Dedifferentiated amniotic fluid mesenchymal stem cell (primary cell): Measurements from ENCODE around the gene SMS.

Experiments
- DNase-seq: peaks from one replicate; pipeline ENCODE4 v3.0.0-alpha.2; 2016; ENCODE audit errors: extremely low spot score

Gene SMS

GRCh38 chrX:21978346-21978745 is 37.8 kb downstream of the SMS start:
- DNase-seq: no peak

DNA sequence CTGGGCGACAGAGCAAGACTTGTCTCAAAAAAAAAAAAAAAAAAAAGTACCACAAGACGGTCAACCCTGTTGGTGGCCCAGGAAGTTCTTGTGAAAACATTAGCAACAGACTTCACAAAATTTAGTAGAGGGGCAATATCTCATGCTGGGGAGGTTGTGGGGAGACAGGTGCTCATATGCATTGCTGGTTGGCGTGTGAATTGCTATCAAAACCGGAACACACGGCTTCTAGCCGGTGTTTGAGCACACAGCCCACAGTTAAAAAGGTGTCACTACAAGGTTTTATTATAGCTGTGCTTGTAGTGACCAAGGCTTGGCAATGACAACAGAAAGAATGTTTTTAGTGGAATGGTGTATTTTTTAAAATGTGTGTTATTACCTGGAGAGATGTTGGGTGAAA is 41.8 kb downstream of the SMS start:
- DNase-seq: no peak

DNA sequence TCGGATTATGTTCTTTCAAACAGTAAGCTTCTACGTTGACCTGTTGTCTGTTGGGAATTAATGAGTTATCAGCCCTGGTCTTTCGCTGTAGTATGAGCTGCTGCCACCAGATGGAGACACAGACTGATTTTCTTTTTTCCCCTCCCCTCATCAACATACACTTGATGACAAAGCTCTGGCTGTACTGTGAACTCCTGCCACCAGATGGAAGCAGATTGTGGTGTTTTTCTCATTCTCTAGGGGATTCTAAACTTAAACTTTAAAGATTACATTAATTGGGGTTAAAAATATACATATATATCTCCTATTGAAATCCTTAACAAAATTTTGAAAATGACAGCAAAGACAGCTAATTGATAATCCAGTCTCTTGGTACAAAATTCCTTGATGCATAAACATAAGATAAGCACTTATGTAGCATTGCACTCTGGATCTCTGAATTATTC is 44.8 kb downstream of the SMS start:
- peak; percentile 84 for DNase-seq

GRCh38 chrX:21986596-21986995 is 46.1 kb downstream of the SMS start:
- DNase-seq: peak; percentile 35

DNA sequence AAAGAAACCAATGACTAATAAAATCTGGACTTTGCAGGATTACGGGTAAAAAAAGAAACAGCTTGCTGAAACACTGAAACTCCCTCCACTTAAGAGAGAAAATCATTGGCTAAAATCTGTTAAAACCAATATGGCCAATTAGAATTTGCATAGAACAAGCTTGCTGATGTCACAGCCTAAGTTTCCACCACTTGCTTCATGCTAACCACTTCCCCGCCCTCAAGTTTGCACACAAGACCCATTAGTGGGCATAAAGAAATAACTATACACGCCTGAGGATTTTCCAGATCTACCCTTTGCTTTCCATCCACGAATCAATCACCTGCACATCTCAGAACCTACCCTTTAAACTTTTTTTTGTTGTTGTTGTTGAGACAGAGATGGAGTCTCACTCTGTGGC is 48.9 kb downstream of the SMS start:
- DNase-seq: no peak

DNA sequence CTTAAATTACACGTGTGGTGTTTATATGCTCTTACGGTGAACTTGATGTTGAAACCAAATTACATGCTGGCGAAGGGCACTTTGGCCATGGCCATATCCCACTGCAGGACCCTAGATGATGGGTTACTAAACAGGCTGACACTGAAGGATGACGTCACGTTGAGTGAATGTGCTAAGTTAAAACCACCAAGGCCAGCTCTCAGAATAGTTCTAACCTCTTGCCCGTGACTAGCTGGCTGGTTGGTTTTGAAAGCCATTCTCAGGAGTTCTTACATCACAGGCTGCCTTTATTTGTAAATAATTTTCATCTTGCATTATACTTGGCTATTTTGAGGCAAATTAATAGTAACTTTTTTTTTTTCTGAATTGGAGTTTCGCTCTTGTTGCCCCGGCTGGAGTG is 50.3 kb downstream of the SMS start:
- DNase-seq: no peak

- no peak for DNase-seq
Observed at GRCh38 chrX:21991504-21991903, 51.0 kb downstream of the SMS start.

- DNase-seq: no peak
Observed at GRCh38 chrX:21993265-21993664, 52.8 kb downstream of the SMS start.

DNA sequence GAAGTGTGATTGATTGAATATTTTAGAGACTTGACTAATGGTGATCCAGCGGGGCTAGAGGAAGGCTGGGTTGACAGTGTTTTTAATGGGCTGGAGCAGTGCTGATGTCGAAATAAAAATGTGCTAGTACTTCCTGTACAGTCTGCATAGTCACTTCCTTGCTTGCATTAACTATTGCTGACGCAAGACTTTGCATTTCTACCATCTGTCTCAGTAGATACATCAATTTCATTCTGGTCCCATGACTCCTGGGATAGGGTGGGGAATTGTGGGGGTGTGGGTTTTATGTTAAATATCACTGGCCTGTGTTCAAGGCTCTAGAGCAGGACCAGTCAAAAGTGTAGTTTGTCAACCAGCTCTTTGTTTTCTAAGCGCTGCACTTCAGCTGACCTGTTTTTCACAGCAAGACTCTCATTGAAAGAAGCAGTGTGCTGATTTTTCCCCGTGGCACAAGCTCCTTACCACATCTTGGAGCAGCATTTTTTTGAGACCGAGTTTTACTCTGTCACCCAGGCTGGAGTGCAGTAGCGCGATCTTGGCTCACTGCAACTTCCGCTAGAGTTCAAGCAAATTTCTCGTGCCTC is 56.5 kb downstream of the SMS start:
- DNase-seq: no peak

DNA sequence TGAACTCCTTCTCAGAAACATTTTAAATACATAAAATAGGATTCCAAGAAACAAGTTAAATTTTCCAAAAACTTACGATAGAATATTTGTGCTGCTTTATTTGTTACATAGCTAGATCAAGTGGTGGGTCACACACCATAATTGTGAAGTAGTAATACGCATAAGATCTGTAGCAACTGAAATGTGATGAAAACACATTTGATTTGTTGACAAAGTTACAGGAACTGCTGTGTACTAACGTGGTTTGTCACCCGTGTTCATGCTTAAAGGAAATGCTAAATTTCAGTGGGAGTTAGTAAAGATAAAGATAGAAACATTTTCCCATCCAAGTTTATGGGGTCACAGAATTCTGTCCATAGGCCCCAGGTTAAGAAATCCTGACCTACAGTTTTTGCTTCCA is 57.5 kb downstream of the SMS start:
- DNase-seq: no peak

DNA sequence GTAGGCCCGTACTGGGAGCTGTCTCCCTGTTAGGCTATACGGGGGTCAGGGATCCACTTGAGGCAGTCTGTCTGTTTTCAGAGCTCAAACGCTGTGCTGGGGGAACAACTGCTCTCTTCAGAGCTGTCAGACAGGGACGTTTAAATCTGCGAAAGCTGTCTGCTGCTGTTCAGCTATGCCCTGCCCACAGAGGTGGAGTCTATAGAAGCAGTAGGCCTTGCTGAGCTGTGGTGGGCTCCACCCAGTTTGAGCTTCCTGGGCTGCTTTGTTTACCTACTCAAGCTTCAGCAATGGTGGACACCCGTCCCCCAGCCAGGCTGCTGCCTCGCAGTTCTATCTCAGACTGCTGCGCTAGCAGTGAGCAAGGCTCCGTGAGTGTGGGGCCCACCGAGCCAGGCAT is 64.4 kb downstream of the SMS start:
- DNase-seq: no peak

GRCh38 chrX:22012051-22012450 is 71.5 kb downstream of the SMS start:
- DNase-seq: no peak

GRCh38 chrX:22012931-22013330 is 72.4 kb downstream of the SMS start:
- DNase-seq: no peak

DNA sequence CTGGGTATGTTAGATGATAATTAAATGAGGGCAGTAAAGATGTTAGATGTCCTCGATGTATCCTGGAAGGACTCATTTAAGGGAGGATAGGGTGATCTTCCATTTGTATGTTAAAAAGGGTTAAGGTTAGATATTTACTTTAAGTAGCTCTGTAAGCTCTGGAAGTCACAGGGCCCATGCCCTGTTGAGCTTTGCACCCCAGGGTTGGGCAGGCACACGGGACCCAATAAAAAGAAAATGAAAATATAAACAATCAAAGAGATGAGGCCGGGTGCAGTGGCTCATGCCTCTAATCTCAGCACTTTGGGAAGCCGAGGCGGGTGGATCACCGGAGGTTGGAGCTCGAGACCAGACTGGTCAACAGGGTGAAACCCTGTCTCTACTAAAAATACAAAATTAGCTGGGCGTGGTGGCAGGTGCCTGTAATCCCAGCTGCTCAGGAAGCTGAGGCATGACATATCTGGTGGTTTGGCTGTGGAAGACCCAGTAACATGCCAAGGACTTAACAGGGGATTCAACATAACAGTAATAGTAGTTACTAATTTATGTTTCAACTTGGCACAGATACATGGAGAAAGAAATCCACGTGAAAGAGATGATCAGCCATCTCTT is 74.7 kb downstream of the SMS start:
- no peak for DNase-seq

- DNase-seq: no peak
Observed at GRCh38 chrX:22021751-22022324, 81.3 kb downstream of the SMS start.

GRCh38 chrX:22024577-22024976 is 84.1 kb downstream of the SMS start:
- no peak for DNase-seq

- DNase-seq: no peak
Observed at GRCh38 chrX:22025751-22026150, 85.2 kb downstream of the SMS start.

DNA sequence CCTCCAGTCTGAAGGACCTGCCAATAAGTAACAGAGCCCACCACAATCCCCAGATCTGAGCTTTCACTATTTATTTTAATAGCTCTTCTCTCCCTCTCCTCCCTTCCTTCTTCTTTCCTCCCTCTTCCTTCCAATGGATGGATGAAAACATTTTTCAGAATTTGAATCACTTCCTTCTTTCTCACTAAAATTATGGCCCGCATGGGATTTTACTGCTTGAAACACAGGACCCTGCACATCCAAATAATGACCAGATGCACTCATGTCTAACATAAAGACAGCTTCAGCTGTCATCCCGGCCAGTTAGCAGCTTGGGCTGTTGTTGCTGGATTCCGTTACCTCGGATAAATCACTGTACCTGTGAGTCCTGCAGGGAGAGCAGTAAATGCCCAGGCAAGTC is 86.2 kb downstream of the SMS start:
- no peak for DNase-seq

DNA sequence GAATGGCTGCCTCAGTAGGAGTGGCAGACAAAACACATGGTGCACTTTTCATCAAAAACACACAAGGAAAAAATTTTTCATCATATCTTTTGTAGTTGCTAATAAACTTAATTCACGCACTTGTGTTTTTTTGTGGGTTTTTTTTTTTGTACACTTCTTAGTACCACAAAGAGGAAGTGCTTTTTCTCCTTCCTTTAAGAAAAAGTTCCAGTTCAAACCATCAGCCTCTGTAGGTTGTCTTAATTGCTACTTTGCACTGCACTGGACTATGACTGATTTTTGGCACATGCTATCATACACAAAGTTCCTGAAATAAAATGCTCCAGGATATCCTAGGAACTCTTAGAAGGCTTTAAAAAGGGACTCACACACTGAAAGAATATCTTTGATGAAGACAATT is 91.6 kb downstream of the SMS start, which contains the start of gene PHEX:
Gene PHEX (plus strand): TSS at position 242 of the 400 bp plus-strand sequence. CDS start 681 bp downstream, outside the sequence.
- DNase-seq: no peak

DNA sequence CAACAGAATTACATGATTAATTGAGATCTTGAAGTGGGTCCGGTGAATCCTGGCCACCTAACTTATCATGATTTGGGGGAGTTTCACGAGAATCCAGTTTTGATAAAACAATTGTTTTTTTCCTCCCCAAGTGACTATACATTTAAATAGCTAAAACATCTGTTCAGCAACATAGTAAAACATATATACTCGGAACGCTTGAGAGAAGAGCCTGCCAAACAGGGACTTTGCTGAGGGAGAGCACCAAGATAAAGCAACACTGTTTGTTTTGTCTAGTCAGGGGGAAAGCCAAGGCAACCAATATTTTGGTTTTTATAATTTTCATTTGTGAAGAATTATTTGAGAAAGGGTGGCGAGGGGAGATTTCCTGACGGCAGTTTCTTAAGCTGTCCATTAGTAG is 92.0 kb downstream of the SMS start:
- DNase-seq: no peak

DNA sequence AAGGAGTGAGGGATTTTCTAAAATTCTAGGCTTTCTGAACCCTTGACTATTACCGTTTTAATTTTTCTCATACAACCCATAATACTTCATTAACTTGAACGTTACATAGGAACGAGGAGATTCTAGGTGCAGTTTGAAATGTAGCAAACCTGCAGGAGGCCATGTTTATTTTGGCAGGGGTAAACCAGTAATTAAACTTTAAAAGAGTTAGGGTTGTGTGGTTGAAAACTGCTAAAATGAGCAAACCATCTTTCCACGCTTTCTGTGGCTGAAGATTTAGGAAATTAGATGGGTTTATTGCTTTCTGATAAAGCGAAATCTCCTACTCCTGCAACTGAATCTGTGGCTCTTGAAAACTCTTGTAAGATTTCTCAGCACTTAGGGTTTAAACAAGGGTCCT is 93.3 kb downstream of the SMS start:
- no peak for DNase-seq

DNA sequence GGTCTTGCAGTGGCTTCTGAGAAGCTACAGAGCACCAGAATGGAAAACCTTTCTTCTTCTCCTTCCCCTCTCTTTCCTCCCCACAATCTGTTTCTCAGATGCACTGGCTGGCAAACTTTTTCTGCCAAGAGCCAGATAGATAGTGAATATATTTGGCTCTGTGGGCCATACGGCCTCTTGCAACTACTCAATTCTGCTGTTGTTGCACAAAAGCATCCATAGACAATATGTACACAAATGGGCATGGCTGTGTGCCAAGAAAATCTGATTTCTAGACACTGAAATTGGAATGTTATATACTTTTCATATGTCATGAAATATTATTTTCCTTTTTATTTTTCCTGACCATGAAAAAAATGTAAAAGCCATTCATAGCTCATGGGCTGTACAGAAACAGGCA is 94.7 kb downstream of the SMS start:
- DNase-seq: no peak

- DNase-seq: no peak
Observed at GRCh38 chrX:22037225-22037624, 96.7 kb downstream of the SMS start.
